C1 segment of cervical spinal cord (tissue), 14 donors: Measurements from ENCODE around the gene NTF4.
A peak's percentile ranks its signal among the peaks of the same experiment; 100 is the strongest.
"Not testable (repeated sequence)": the region's sequence is repeated elsewhere in the genome, so short reads cannot be mapped to it uniquely, and the experiment has no call there.

Experiments used
- DNase-seq, 14 donors: peaks; one replicate each; lab custom pipeline; 2025; lab: John Stamatoyannopoulos, UW

NTF4 gene

GRCh38 chr19:49056902-49057596 is 7.6 kb downstream of the NTF4 start:
- DNase-seq = not testable (repeated sequence)

- DNase-seq = peak in 4 of 14 donors; percentile 2 to 25 (median 15)
These were observed 8.3 kb downstream of the NTF4 start for GRCh38 chr19:49056101-49056901.

- not testable (repeated sequence) for DNase-seq
These were observed 14.1 kb downstream of the NTF4 start for GRCh38 chr19:49050376-49051033.

- DNase-seq = not testable (repeated sequence)
These were observed 14.8 kb downstream of the NTF4 start for GRCh38 chr19:49049834-49050233.

GRCh38 chr19:49049011-49049410 is 15.6 kb downstream of the NTF4 start, which contains the start of gene CGB8:
Gene CGB8, minus strand, starts transcription at chr19:49049111. Its CDS starts 372 bp downstream, at chr19:49048739.
- not testable (repeated sequence) for DNase-seq

- not testable (repeated sequence) for DNase-seq
These were observed 21.1 kb downstream of the NTF4 start, which contains the start of gene CGB5 for GRCh38 chr19:49043548-49043947. Gene CGB5, plus strand, starts transcription at chr19:49043848. Its CDS starts 362 bp downstream, at chr19:49044210.

GRCh38 chr19:49042666-49043065 is 22.0 kb downstream of the NTF4 start:
- not testable (repeated sequence) for DNase-seq

- DNase-seq = no peak
These were observed 22.4 kb downstream of the NTF4 start for GRCh38 chr19:49042177-49042576.

- DNase-seq = not testable (repeated sequence)
These were observed 24.9 kb downstream of the NTF4 start for GRCh38 chr19:49039736-49040135.

- not testable (repeated sequence) for DNase-seq
These were observed 25.9 kb downstream of the NTF4 start for GRCh38 chr19:49038557-49039276.

GRCh38 chr19:49038111-49038510 is 26.5 kb downstream of the NTF4 start:
- not testable (repeated sequence) for DNase-seq

GRCh38 chr19:49036815-49037214 is 27.8 kb downstream of the NTF4 start, which contains the start of gene CGB1:
Gene CGB1, minus strand, starts transcription at chr19:49036895. Its CDS starts 184 bp downstream, at chr19:49036711.
- not testable (repeated sequence) for DNase-seq

- not testable (repeated sequence) for DNase-seq
These were observed 32.8 kb downstream of the NTF4 start, which contains the start of gene CGB2 for GRCh38 chr19:49031642-49032301. Gene CGB2, plus strand, starts transcription at chr19:49031890. Its CDS starts 206 bp downstream, at chr19:49032096.

- not testable (repeated sequence) for DNase-seq
These were observed 34.3 kb downstream of the NTF4 start for GRCh38 chr19:49030323-49030722.

GRCh38 chr19:49029749-49030148 is 34.9 kb downstream of the NTF4 start:
- not testable (repeated sequence) for DNase-seq

GRCh38 chr19:49028686-49029085 is 35.9 kb downstream of the NTF4 start:
- DNase-seq = not testable (repeated sequence)

GRCh38 chr19:49025599-49025998 is 39.0 kb downstream of the NTF4 start:
- DNase-seq = not testable (repeated sequence)

- not testable (repeated sequence) for DNase-seq
These were observed 39.5 kb downstream of the NTF4 start for GRCh38 chr19:49025088-49025487.

GRCh38 chr19:49024233-49024632 is 40.4 kb downstream of the NTF4 start, which contains the start of gene CGB3:
Gene CGB3, minus strand, starts transcription at chr19:49024333. Its CDS starts 362 bp downstream, at chr19:49023971.
- not testable (repeated sequence) for DNase-seq

- no peak for DNase-seq
These were observed 42.5 kb downstream of the NTF4 start for GRCh38 chr19:49022116-49022515.
